Mononuclear cell (primary cell): ENCODE results near the gene SAE1. TPM values are rescaled to one million over a fixed set of nuclear protein-coding genes. Genes with fewer than 3 reads are reported as not detected.
"Not testable (repeated sequence)": the region's sequence is repeated elsewhere in the genome, so short reads cannot be mapped to it uniquely, and the experiment has no call there.

Experiments used
- H3K27me3 ChIP-seq: 2 replicates; pipeline ENCODE4 v1.6.0; 2011; ENCODE audit warnings: low read length, control low read depth; ENCODE audit not compliant: insufficient read depth
- H3K4me1 ChIP-seq: 2 replicates; pipeline ENCODE4 v1.5.1; 2011; ENCODE audit warnings: mild to moderate bottlenecking, low read length, control low read depth; ENCODE audit not compliant: insufficient read depth
- H3K4me3 ChIP-seq: 2 replicates; pipeline ENCODE4 v1.5.1; 2011; ENCODE audit warnings: mild to moderate bottlenecking, low read length, moderate library complexity
- H3K9me3 ChIP-seq: 2 replicates; pipeline ENCODE4 v1.5.1; 2011; ENCODE audit warnings: low read depth, mild to moderate bottlenecking, control low read depth, low read length
- total RNA-seq: library from RNA; depleted of rRNA; stranded (reverse); fragments of >200 nt; gene quantifications from one replicate; pipeline ENCODE4 v1.2.3, GENCODE V29; 2012

Gene SAE1
- total RNA-seq, 1 donor, result 29.5 TPM

- peaks cover 31% of the 10 kb centered on the region for H3K4me1 ChIP-seq
- no peak overlapping the region for H3K4me3 ChIP-seq
- H3K27me3 ChIP-seq, result no peaks in the 10 kb centered on the region
- H3K9me3 ChIP-seq, result no peaks in the 10 kb centered on the region
These were observed 4.5 kb downstream of the SAE1 start for GRCh38 chr19:47135156-47135555.

- not testable (repeated sequence) for H3K27me3 ChIP-seq, H3K4me1 ChIP-seq, H3K9me3 ChIP-seq, H3K4me3 ChIP-seq
These were observed 10.6 kb downstream of the SAE1 start for GRCh38 chr19:47141252-47141651.

DNA sequence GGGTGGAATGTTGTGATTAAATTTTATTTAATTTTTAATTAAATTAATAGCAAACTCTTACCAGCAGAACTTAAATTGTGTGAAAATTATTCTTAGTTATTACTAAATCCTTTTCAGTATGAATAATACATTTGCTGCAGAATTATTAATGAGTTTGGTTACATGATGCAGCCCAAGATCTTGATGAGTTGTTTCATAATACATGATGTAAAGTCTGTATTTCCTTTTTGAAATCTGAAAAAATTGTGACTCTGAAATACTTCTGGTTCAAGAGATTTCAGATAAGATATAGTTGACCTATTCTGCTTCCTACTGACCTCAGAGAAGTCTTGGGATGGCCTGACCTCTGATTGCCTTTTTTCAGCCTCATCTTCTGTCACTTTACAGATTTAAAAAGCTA is 11.1 kb downstream of the SAE1 start:
- peaks cover 11% of the 10 kb centered on the region for H3K4me1 ChIP-seq
- H3K4me3 ChIP-seq, result no peak overlapping the region
- no peaks in the 10 kb centered on the region for H3K9me3 ChIP-seq
- H3K27me3 ChIP-seq, result no peaks in the 10 kb centered on the region

DNA sequence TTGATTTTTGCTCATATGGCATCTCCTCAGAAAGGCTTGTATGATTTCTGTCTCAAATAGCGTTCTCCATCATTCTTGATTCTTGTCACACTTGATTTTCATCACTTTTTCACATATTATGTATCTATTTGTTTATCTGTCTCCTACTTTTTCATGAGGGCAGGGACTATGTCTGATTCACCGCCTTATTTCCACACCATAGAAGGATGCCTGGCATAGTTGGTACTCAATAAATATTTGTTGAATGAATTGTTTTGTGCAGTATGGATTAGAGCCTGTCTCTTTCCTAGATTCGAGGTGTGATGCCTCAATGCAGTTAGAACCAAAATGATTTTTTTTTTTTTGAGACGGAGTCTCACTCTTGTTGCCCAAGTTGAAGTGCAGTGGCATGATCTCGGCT is 12.1 kb downstream of the SAE1 start:
- H3K4me1 ChIP-seq, result peaks cover 17% of the 10 kb centered on the region
- H3K9me3 ChIP-seq, result no peaks in the 10 kb centered on the region
- H3K27me3 ChIP-seq, result no peaks in the 10 kb centered on the region
- H3K4me3 ChIP-seq, result no peak overlapping the region

- peaks cover 17% of the 10 kb centered on the region for H3K4me1 ChIP-seq
- H3K9me3 ChIP-seq, result no peaks in the 10 kb centered on the region
- H3K27me3 ChIP-seq, result no peaks in the 10 kb centered on the region
- no peak overlapping the region for H3K4me3 ChIP-seq
These were observed 12.9 kb downstream of the SAE1 start for GRCh38 chr19:47143322-47144073.

DNA sequence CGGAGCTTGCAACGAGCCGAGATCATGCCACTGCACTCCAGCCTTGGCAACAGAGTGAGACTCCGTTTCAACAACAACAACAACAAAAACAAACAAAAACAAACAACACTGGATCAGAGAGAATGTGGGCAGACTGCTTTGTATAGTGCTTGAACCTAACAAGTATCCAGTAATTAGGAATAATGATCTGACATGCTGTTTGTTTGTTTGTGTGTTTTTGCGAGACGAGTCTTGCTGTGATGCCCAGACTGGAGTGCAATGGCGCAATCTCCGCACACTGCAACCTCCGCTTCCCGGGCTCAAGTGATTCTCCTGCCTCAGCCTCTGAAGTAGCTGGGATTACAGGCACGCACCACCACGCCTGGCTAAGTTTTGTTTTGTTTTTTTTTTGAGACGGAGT is 14.0 kb downstream of the SAE1 start:
- no peaks in the 10 kb centered on the region for H3K27me3 ChIP-seq
- no peak overlapping the region for H3K4me3 ChIP-seq
- H3K4me1 ChIP-seq, result peaks cover 17% of the 10 kb centered on the region
- H3K9me3 ChIP-seq, result no peaks in the 10 kb centered on the region

GRCh38 chr19:47145639-47146486 is 15.2 kb downstream of the SAE1 start:
- Histone ChIP-seq H3K4me1 (peaks cover 17% of the 10 kb centered on the region), H3K27me3 (no peaks in the 10 kb centered on the region), H3K9me3 (no peaks in the 10 kb centered on the region), H3K4me3 (no peak overlapping the region)

GRCh38 chr19:47146920-47147319 is 16.3 kb downstream of the SAE1 start:
- H3K4me1 ChIP-seq, result peaks cover 17% of the 10 kb centered on the region
- no peak overlapping the region for H3K4me3 ChIP-seq
- no peaks in the 10 kb centered on the region for H3K27me3 ChIP-seq
- H3K9me3 ChIP-seq, result no peaks in the 10 kb centered on the region

GRCh38 chr19:47151627-47152026 is 21.0 kb downstream of the SAE1 start:
- H3K4me3 ChIP-seq, result no peak overlapping the region
- no peaks in the 10 kb centered on the region for H3K27me3 ChIP-seq
- H3K9me3 ChIP-seq, result no peaks in the 10 kb centered on the region
- peaks cover 16% of the 10 kb centered on the region for H3K4me1 ChIP-seq

DNA sequence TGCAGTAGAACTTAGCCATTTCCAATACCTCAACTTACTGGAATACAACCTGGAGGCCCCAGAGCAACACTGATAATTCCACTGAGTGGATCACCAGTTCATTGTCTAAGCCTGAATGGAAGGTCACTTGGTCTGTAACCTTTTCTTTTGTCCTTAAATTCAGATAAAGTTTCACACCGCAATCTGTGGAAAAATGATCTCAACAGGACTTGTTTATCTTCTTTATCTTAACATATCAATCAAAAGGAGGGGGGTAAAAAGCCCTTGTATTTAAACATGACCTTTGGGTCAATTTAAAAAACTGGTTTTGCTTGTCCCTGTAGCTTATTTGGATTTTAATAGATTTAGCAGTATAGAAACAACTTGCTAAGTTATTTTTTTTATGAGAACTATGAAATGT is 21.6 kb downstream of the SAE1 start:
- Histone ChIP-seq H3K4me1 (peaks cover 16% of the 10 kb centered on the region), H3K4me3 (no peak overlapping the region), H3K27me3 (no peaks in the 10 kb centered on the region), H3K9me3 (no peaks in the 10 kb centered on the region)

GRCh38 chr19:47152632-47153031 is 22.0 kb downstream of the SAE1 start:
- H3K4me3 ChIP-seq, result no peak overlapping the region
- H3K4me1 ChIP-seq, result peaks cover 19% of the 10 kb centered on the region
- H3K27me3 ChIP-seq, result no peaks in the 10 kb centered on the region
- no peaks in the 10 kb centered on the region for H3K9me3 ChIP-seq

GRCh38 chr19:47153266-47153665 is 22.6 kb downstream of the SAE1 start:
- Histone ChIP-seq H3K9me3 (no peaks in the 10 kb centered on the region), H3K4me1 (peaks cover 26% of the 10 kb centered on the region), H3K4me3 (no peak overlapping the region), H3K27me3 (no peaks in the 10 kb centered on the region)

GRCh38 chr19:47155148-47155547 is 24.5 kb downstream of the SAE1 start:
- Histone ChIP-seq H3K27me3 (no peaks in the 10 kb centered on the region), H3K4me1 (peaks cover 40% of the 10 kb centered on the region), H3K9me3 (no peaks in the 10 kb centered on the region), H3K4me3 (no peak overlapping the region)

DNA sequence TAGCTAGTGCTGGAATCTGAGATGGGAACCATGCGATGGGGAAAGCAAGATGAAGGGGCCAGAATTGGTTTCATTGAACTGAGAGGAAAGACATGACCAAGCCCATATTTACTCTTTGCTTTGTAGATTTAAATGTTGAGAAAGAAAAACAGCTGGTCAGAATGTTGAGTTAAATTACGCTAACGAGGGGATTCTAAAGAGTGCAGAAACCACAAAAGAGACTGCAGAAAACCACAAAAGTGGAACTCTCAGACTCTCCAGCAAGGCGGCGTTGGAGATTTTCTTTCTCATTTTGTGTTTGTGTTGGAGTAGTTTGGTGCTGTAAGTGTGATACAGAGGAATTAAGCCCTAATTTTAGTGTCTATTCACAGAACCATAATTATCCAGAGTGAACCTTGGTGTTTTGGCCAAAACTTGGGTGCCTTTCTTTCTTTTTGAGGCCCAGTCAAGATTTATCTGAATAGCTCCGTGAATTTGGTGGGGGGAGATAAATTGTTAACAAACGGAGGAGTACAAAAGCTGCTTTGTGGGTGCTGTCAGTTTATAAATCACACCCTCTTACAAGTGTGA is 26.3 kb downstream of the SAE1 start:
- H3K4me3 ChIP-seq, result no peak overlapping the region

More for the DNA sequence above, 26.3 kb downstream of the SAE1 start:
- Histone ChIP-seq H3K9me3 (no peaks in the 10 kb centered on the region), H3K27me3 (no peaks in the 10 kb centered on the region), H3K4me1 (peaks cover 48% of the 10 kb centered on the region)
